NCI-H1694 treated with DMSO at 0.1 percent for 48 hours (cell line): Measurements from ENCODE around the gene CHMP4A.
A peak's percentile ranks its signal among the peaks of the same experiment; 100 is the strongest.

Experiments used
- DNase-seq: peaks from one replicate; lab custom pipeline; 2025; lab: John Stamatoyannopoulos, UW

The CHMP4A gene

GRCh38 chr14:24212924-24213865 lies at the start of gene CHMP4A:
Gene CHMP4A (minus strand): TSS chr14:24213488. CDS start chr14:24213439, 49 bp downstream.
- DNase-seq = peak; percentile 95

- DNase-seq = no peak
These were observed 48.7 kb upstream of the CHMP4A start for GRCh38 chr14:24261969-24262327.

GRCh38 chr14:24261256-24261968 lies 48.1 kb upstream of the CHMP4A start:
- DNase-seq = no peak

- DNase-seq = no peak
These were observed 47.5 kb upstream of the CHMP4A start for GRCh38 chr14:24260780-24261157.

- no peak for DNase-seq
These were observed 46.9 kb upstream of the CHMP4A start for GRCh38 chr14:24260026-24260779.

- DNase-seq = no peak
These were observed 46.2 kb upstream of the CHMP4A start for GRCh38 chr14:24259282-24260025.

GRCh38 chr14:24258548-24259265 lies 45.4 kb upstream of the CHMP4A start:
- DNase-seq = no peak

GRCh38 chr14:24258119-24258518 lies 44.8 kb upstream of the CHMP4A start:
- no peak for DNase-seq

- no peak for DNase-seq
These were observed 43.7 kb upstream of the CHMP4A start for GRCh38 chr14:24256960-24257359.

- DNase-seq = no peak
These were observed 42.8 kb upstream of the CHMP4A start for GRCh38 chr14:24255931-24256711.

GRCh38 chr14:24255438-24255837 lies 42.1 kb upstream of the CHMP4A start:
- no peak for DNase-seq

- no peak for DNase-seq
These were observed 41.5 kb upstream of the CHMP4A start for GRCh38 chr14:24254630-24255392.

- DNase-seq = no peak
These were observed 40.6 kb upstream of the CHMP4A start for GRCh38 chr14:24253936-24254335.

GRCh38 chr14:24252289-24253124 lies 39.2 kb upstream of the CHMP4A start:
- DNase-seq = no peak

- DNase-seq = no peak
These were observed 38.6 kb upstream of the CHMP4A start for GRCh38 chr14:24251880-24252288.

GRCh38 chr14:24250354-24250753 lies 37.1 kb upstream of the CHMP4A start:
- no peak for DNase-seq

GRCh38 chr14:24249230-24250021 lies 36.1 kb upstream of the CHMP4A start:
- no peak for DNase-seq

GRCh38 chr14:24247422-24247821 lies 34.1 kb upstream of the CHMP4A start:
- no peak for DNase-seq
